GM23338 (cell line): Measurements from ENCODE around the gene PSD4. TPM values are rescaled to one million over a fixed set of nuclear protein-coding genes. Genes with fewer than 3 reads are reported as not detected.

Experiments
- ATAC-seq: fragments of 200-7000 bp; cut with Tn5 transposase; 3 replicates; pipeline ENCODE4 v1.9.1; 2020
- DNase-seq: peaks from one replicate; pipeline ENCODE4 v3.0.0-alpha.2; 2015; ENCODE audit warnings: low spot score
- H2AFZ ChIP-seq: fragments of 200-600 bp; sonication (generic); 2 replicates; pipeline ENCODE4 v1.8.0; 2016; ENCODE audit warnings: antibody characterized with exemption, mild to moderate bottlenecking, moderate library complexity
- H3F3A ChIP-seq: fragments of 200-600 bp; sonication (generic); replicated peaks from 2 replicates; pipeline ENCODE4 v1.8.0; 2017; ENCODE audit warnings: antibody characterized with exemption, mixed run types, low read depth
- H3K27ac ChIP-seq: fragments of 200-600 bp; sonication (generic); 2 replicates; pipeline ENCODE4 v1.6.1; 2016; ENCODE audit warnings: low read depth
- H3K27me3 ChIP-seq: fragments of 200-600 bp; sonication (generic); 2 replicates; pipeline ENCODE4 v1.8.0; 2016; ENCODE audit warnings: mild to moderate bottlenecking, mixed run types, moderate library complexity; ENCODE audit not compliant: insufficient read depth
- H3K36me3 ChIP-seq: fragments of 200-600 bp; sonication (generic); 2 replicates; pipeline ENCODE4 v1.8.0; 2016; ENCODE audit warnings: mild to moderate bottlenecking; ENCODE audit not compliant: insufficient read depth
- H3K4me1 ChIP-seq: fragments of 200-600 bp; sonication (generic); 2 replicates; pipeline ENCODE4 v1.8.0; 2016; ENCODE audit warnings: mild to moderate bottlenecking, moderate library complexity; ENCODE audit not compliant: insufficient read depth
- H3K4me2 ChIP-seq: fragments of 200-600 bp; sonication (generic); 2 replicates; pipeline ENCODE4 v1.7.1; 2017; ENCODE audit warnings: mixed run types
- H3K4me3 ChIP-seq: fragments of 200-600 bp; sonication (generic); 2 replicates; pipeline ENCODE4 v1.6.1; 2016; ENCODE audit warnings: mixed run types
- H3K79me2 ChIP-seq: fragments of 200-600 bp; sonication (generic); replicated peaks from 2 replicates; pipeline ENCODE4 v1.8.0; 2017; ENCODE audit warnings: mild to moderate bottlenecking; ENCODE audit not compliant: insufficient read depth
- H3K9me2 ChIP-seq: fragments of 200-600 bp; sonication (generic); 2 replicates; pipeline ENCODE4 v1.8.0; 2017; ENCODE audit not compliant: insufficient read depth
- H4K20me1 ChIP-seq: fragments of 200-600 bp; sonication (generic); replicated peaks from 2 replicates; pipeline ENCODE4 v1.8.0; 2017; ENCODE audit warnings: mild to moderate bottlenecking; ENCODE audit not compliant: insufficient read depth
- H3K27ac Mint-ChIP-seq: 2 replicates; pipeline ENCODE4 v1.8.0; 2020; ENCODE audit warnings: inconsistent platforms, mild to moderate bottlenecking, moderate library complexity, mixed read lengths
- H3K27me3 Mint-ChIP-seq: 3 replicates; pipeline ENCODE4 v1.8.0; 2022; ENCODE audit warnings: low read depth, mild to moderate bottlenecking, moderate library complexity, mixed read lengths, inconsistent platforms; ENCODE audit not compliant: insufficient read depth, poor library complexity
- H3K36me3 Mint-ChIP-seq: 3 replicates; pipeline ENCODE4 v1.8.0; 2021; ENCODE audit warnings: low read depth, mild to moderate bottlenecking, inconsistent platforms, moderate library complexity, mixed read lengths
- H3K4me1 Mint-ChIP-seq: 3 replicates; pipeline ENCODE4 v1.8.0; 2020; ENCODE audit warnings: mild to moderate bottlenecking, inconsistent platforms, mixed read lengths
- H3K4me3 Mint-ChIP-seq: 3 replicates; pipeline ENCODE4 v1.8.0; 2021; ENCODE audit warnings: moderate library complexity, mild to moderate bottlenecking, inconsistent platforms, mixed read lengths
- H3K9me3 Mint-ChIP-seq: 3 replicates; pipeline ENCODE4 v1.8.0; 2020; ENCODE audit warnings: moderate library complexity, mild to moderate bottlenecking, inconsistent platforms, mixed read lengths
- CREB1 ChIP-seq: fragments of 250-450 bp; sonication (Bioruptor Pico); IDR thresholded peaks from 2 replicates; pipeline ENCODE4 v1.5.0; 2020; ENCODE audit warnings: low read depth, mild to moderate bottlenecking, moderate library complexity
- CTCF ChIP-seq, 2 experiments: fragments of 200-600 bp in 1 of 2; sonication (generic) in 1 of 2; conservative IDR thresholded peaks; 2 replicates each; pipeline versions ENCODE4 v1.5.1 to v1.6.1; 2016 to 2017; ENCODE audit warnings: antibody characterized with exemption in 2 of 2, low read depth in 2 of 2, mild to moderate bottlenecking in 2 of 2, moderate library complexity in 1 of 2
- EZH2 ChIP-seq: fragments of 200-600 bp; sonication (generic); IDR thresholded peaks from one replicate; pipeline ENCODE4 v1.8.0; 2017; ENCODE audit warnings: antibody characterized with exemption, mild to moderate bottlenecking, low read depth; ENCODE audit not compliant: unreplicated experiment
- EZH2phosphoT487 ChIP-seq: fragments of 200-600 bp; sonication (generic); IDR thresholded peaks from one replicate; pipeline ENCODE4 v1.8.1; 2018; ENCODE audit warnings: antibody characterized with exemption; ENCODE audit not compliant: unreplicated experiment
- JUNB ChIP-seq: IDR thresholded peaks from one replicate; pipeline ENCODE4 v1.6.1; 2016; ENCODE audit warnings: antibody characterized with exemption; ENCODE audit not compliant: unreplicated experiment
- POLR2AphosphoS5 ChIP-seq: IDR thresholded peaks from 2 replicates; pipeline ENCODE4 v1.6.1; 2016; ENCODE audit warnings: antibody characterized with exemption, low read depth
- REST ChIP-seq: IDR thresholded peaks from one replicate; pipeline ENCODE4 v1.6.1; 2018; ENCODE audit warnings: antibody characterized with exemption; ENCODE audit not compliant: unreplicated experiment
- STAT1 ChIP-seq: IDR thresholded peaks from one replicate; pipeline ENCODE4 v1.6.1; 2016; ENCODE audit warnings: antibody characterized with exemption; ENCODE audit not compliant: unreplicated experiment
- ZNF114 ChIP-seq: fragments of 250-450 bp; sonication (Bioruptor Pico); IDR thresholded peaks from 2 replicates; pipeline ENCODE4 v1.5.0; 2020; ENCODE audit warnings: mild to moderate bottlenecking, moderate library complexity
- ZNF331 ChIP-seq: fragments of 250-450 bp; sonication (Bioruptor Pico); IDR thresholded peaks from 2 replicates; pipeline ENCODE4 v1.5.0; 2020; ENCODE audit warnings: low read depth, mild to moderate bottlenecking, moderate library complexity
- polyA plus RNA-seq: library from polyadenylated mRNA; unstranded; fragments of >200 nt; fragmentation: Nextera tagmentation; extraction: Ambion mirVana; gene quantifications from 2 replicates; pipeline ENCODE4 v1.2.1, GENCODE V29; 2016
- total RNA-seq: library from RNA; depleted of rRNA; stranded (reverse); fragments of >200 nt; shearing (Covaris generic); gene quantifications from 2 replicates; pipeline ENCODE4 v1.2.3, GENCODE V29; 2014
- TF ChIP-seq, protein P1 (sequence below): IDR thresholded peaks from 2 replicates; pipeline ENCODE4 v1.6.1; 2016; ENCODE audit warnings: antibody characterized with exemption

The PSD4 gene
- total and polyA plus RNA-seq, 2 experiments from 2014 or later: 0.06 to 0.66 TPM

GRCh38 chr2:113242327-113242726, 68.6 kb downstream of the PSD4 start (continued):
- TF ChIP-seq EZH2 (no peak), EZH2phosphoT487 (no peak), JUNB (no peak), STAT1 (no peak), ZNF114 (CRISPR knock-in tag) (no peak), ZNF331 (CRISPR knock-in tag) (no peak), CTCF (conservative IDR thresholded peaks at IDR 0.05; ENCODE audit: low read depth in 2 of 2) (no peak), POLR2AphosphoS5 (no peak)
- TF ChIP-seq, protein P1, sequence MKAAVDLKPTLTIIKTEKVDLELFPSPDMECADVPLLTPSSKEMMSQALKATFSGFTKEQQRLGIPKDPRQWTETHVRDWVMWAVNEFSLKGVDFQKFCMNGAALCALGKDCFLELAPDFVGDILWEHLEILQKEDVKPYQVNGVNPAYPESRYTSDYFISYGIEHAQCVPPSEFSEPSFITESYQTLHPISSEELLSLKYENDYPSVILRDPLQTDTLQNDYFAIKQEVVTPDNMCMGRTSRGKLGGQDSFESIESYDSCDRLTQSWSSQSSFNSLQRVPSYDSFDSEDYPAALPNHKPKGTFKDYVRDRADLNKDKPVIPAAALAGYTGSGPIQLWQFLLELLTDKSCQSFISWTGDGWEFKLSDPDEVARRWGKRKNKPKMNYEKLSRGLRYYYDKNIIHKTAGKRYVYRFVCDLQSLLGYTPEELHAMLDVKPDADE: no peak

DNA sequence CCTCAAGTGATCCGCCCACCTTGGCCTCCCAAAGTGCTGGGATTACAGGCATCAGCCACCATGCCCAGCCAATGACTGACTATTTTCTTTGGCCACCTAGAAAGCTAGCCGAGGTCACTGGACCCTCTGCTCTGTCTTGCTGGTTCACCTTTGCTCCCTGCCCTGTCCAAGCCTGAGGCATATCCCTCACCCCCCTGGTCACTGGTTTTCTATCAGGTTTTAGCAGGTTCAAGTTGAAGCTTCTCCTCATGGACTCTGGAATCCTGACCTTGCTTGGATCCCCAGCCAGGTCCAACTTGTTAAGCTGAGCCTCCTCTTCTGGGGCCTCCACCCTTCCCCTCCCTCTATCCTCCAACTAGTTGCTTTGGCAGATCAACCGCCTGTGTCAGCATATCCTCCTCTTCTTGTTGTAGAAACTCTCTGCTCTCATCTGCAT, 71.5 kb downstream of the PSD4 start:
- no peaks in the 10 kb centered on the region for H3K9me2 ChIP-seq
- no peaks in the 10 kb centered on the region for H3K4me1 ChIP-seq
- H3K79me2 ChIP-seq: no peaks in the 10 kb centered on the region
- ATAC-seq: no peak
- no peaks in the 10 kb centered on the region for H3F3A ChIP-seq
- Mint-ChIP-seq H3K36me3 (no peaks in the 10 kb centered on the region), H3K4me1 (peaks cover 8% of the 10 kb centered on the region), H3K4me3 (no peak overlapping the region), H3K27ac (no peak overlapping the region), H3K27me3 (peaks cover 4% of the 10 kb centered on the region), H3K9me3 (no peaks in the 10 kb centered on the region)
- H3K36me3 ChIP-seq: no peaks in the 10 kb centered on the region
- H3K27ac ChIP-seq: no peak overlapping the region
- no peaks in the 10 kb centered on the region for H4K20me1 ChIP-seq
- no peak overlapping the region for H3K4me2 ChIP-seq
- no peak overlapping the region for H3K4me3 ChIP-seq
- H3K27me3 ChIP-seq: no peaks in the 10 kb centered on the region
- no peak for DNase-seq
- H2AFZ ChIP-seq: no peak overlapping the region
- TF ChIP-seq REST: no peak
- no peak for TF ChIP-seq CREB1 (CRISPR knock-in tag)
- TF ChIP-seq CTCF (conservative IDR thresholded peaks at IDR 0.05; ENCODE audit: low read depth in 2 of 2): no peak
- no peak for TF ChIP-seq JUNB
- TF ChIP-seq ZNF114 (CRISPR knock-in tag): no peak
- no peak for TF ChIP-seq EZH2
